HG03571 (cell line): ENCODE measurements around the gene RPUSD1.

Experiments used
- ATAC-seq: cut with Tn5 transposase; IDR thresholded peaks from one replicate; pipeline ENCODE4 v1.9.1; 2021; ENCODE audit not compliant: unreplicated experiment

The RPUSD1 gene

GRCh38 chr16:819336-820043 is 31.3 kb upstream of the RPUSD1 start:
- ATAC-seq, result no peak

GRCh38 chr16:818592-818991 is 30.4 kb upstream of the RPUSD1 start:
- no peak for ATAC-seq

- no peak for ATAC-seq
These were observed 30.0 kb upstream of the RPUSD1 start for GRCh38 chr16:818132-818531.

- no peak for ATAC-seq
These were observed 29.1 kb upstream of the RPUSD1 start for GRCh38 chr16:817001-817906.

GRCh38 chr16:815861-816260 is 27.7 kb upstream of the RPUSD1 start:
- no peak for ATAC-seq

- ATAC-seq, result no peak
These were observed 26.8 kb upstream of the RPUSD1 start for GRCh38 chr16:814974-815373.

GRCh38 chr16:813916-814412 is 25.8 kb upstream of the RPUSD1 start:
- ATAC-seq, result no peak

- ATAC-seq, result no peak
These were observed 25.2 kb upstream of the RPUSD1 start for GRCh38 chr16:813204-813915.

- ATAC-seq, result no peak
These were observed 19.9 kb upstream of the RPUSD1 start for GRCh38 chr16:808085-808386.

- ATAC-seq, result peak; percentile 90
These were observed 19.3 kb upstream of the RPUSD1 start for GRCh38 chr16:807347-808084.

GRCh38 chr16:805474-805873 is 17.3 kb upstream of the RPUSD1 start:
- no peak for ATAC-seq

GRCh38 chr16:804193-805048 is 16.2 kb upstream of the RPUSD1 start:
- ATAC-seq, result no peak

- ATAC-seq, result no peak
These were observed 15.5 kb upstream of the RPUSD1 start for GRCh38 chr16:803754-804080.

GRCh38 chr16:802914-803753 is 15.0 kb upstream of the RPUSD1 start:
- ATAC-seq, result no peak

GRCh38 chr16:802461-802860 is 14.3 kb upstream of the RPUSD1 start:
- ATAC-seq, result no peak

- no peak for ATAC-seq
These were observed 13.6 kb upstream of the RPUSD1 start for GRCh38 chr16:801584-802363.

GRCh38 chr16:800834-801511 is 12.8 kb upstream of the RPUSD1 start:
- ATAC-seq, result no peak
